GM12878 (cell line): Measurements from ENCODE around the gene TULP4. TPM values are rescaled to one million over a fixed set of nuclear protein-coding genes. Genes with fewer than 3 reads are reported as not detected.

Experiments used
- ATAC-seq: fragments of 200-7000 bp; cut with Tn5 transposase; 3 replicates; pipeline ENCODE4 v1.9.1; 2020; ENCODE audit warnings: mild to moderate bottlenecking, moderate library complexity
- BruUV-seq: library from RNA; stranded (reverse); fragments of 400-500 nt; replicated peaks from 2 replicates; lab custom pipeline; 2021; lab: Mats Ljungman, UMichigan
- CTCF ChIA-PET: fragments of 300-600 bp; sonication (Branson Sonifier 250); formaldehyde crosslinking; extraction: SDS; loops from one replicate; lab custom pipeline; 2021; ENCODE audit warnings: inconsistent platforms; lab: Yijun Ruan, JAX
- POLR2A ChIA-PET: fragments of 350-600 bp; formaldehyde crosslinking; extraction: SDS; loops from one replicate; lab custom pipeline; 2021; ENCODE audit warnings: inconsistent platforms; lab: Charles Lee
- RAD21 ChIA-PET: fragments of 300-600 bp; sonication (Branson Sonifier 250); formaldehyde crosslinking; loops from one replicate; lab custom pipeline; 2023; ENCODE audit warnings: antibody characterized with exemption; ENCODE audit not compliant: unreplicated experiment; lab: Charles Lee
- SMC1A ChIA-PET: fragments of 300-600 bp; sonication (Branson Sonifier 250); formaldehyde crosslinking; loops from one replicate; lab custom pipeline; 2023; ENCODE audit not compliant: unreplicated experiment, uncharacterized antibody; lab: Charles Lee
- DNase-seq: peaks from one replicate; pipeline ENCODE4 v3.0.0-alpha.2; 2011; ENCODE audit warnings: low read depth, low spot score
- FAIRE-seq: peaks from 3 replicates; lab custom pipeline; 2011; peaks lifted over from hg19 to GRCh38; lab: Jason Lieb, UNC
- H2AFZ ChIP-seq: 2 replicates; pipeline ENCODE4 v1.6.0; 2011; ENCODE audit warnings: low read depth, low read length, control low read depth; ENCODE audit not compliant: control insufficient read depth
- H3K27ac ChIP-seq: 2 replicates; pipeline ENCODE4 v1.5.1; 2011; ENCODE audit warnings: control low read depth; ENCODE audit not compliant: control insufficient read depth, insufficient read depth
- H3K27me3 ChIP-seq, 2 experiments: replicated peaks in 1 of 2; 2 replicates each; pipeline versions ENCODE4 v1.6.0 to v1.6.1; 2011; ENCODE audit warnings: low read length in 1 of 2; ENCODE audit not compliant: control insufficient read depth in 2 of 2, insufficient read depth in 2 of 2
- H3K36me3 ChIP-seq, 2 experiments: 2 replicates each; pipeline ENCODE4 v1.5.1; 2011; ENCODE audit warnings: low read length in 1 of 2; ENCODE audit not compliant: control insufficient read depth in 2 of 2, insufficient read depth in 2 of 2
- H3K4me1 ChIP-seq: 2 replicates; pipeline ENCODE4 v1.6.1; 2011; ENCODE audit warnings: mild to moderate bottlenecking, low read length, moderate library complexity, mixed read lengths; ENCODE audit not compliant: control insufficient read depth, insufficient read depth
- H3K4me2 ChIP-seq: 2 replicates; pipeline ENCODE4 v1.6.0; 2011; ENCODE audit warnings: control low read depth; ENCODE audit not compliant: control insufficient read depth, insufficient read depth
- H3K4me3 ChIP-seq: fragments of 200-600 bp; sonication (generic); 2 replicates; pipeline ENCODE4 v1.5.1; 2016
- H3K79me2 ChIP-seq: 2 replicates; pipeline ENCODE4 v1.6.0; 2011; ENCODE audit warnings: low read length; ENCODE audit not compliant: control insufficient read depth, insufficient read depth
- H3K9ac ChIP-seq: 2 replicates; pipeline ENCODE4 v1.8.0; 2011; ENCODE audit warnings: low read length, control low read depth, mixed read lengths; ENCODE audit not compliant: control insufficient read depth, insufficient read depth
- H3K9me3 ChIP-seq: replicated peaks from 3 replicates; pipeline ENCODE4 v1.5.1; 2011; ENCODE audit warnings: mild to moderate bottlenecking, low read length; ENCODE audit not compliant: control insufficient read depth, insufficient read depth
- H4K20me1 ChIP-seq: 2 replicates; pipeline ENCODE4 v1.6.0; 2011; ENCODE audit not compliant: control insufficient read depth, insufficient read depth
- ATF7 ChIP-seq: fragments of 450-650 bp; IDR thresholded peaks from 2 replicates; pipeline ENCODE4 v1.6.1; 2016; ENCODE audit warnings: low read depth, mild to moderate bottlenecking
- BCL3 ChIP-seq: IDR thresholded peaks from 2 replicates; pipeline ENCODE4 v1.6.1; 2011; ENCODE audit warnings: borderline replicate concordance, low read depth, mild to moderate bottlenecking, moderate library complexity, low read length; ENCODE audit not compliant: insufficient read depth, poor library complexity, severe bottlenecking
- BMI1 ChIP-seq: fragments of 450-650 bp; IDR thresholded peaks from 2 replicates; pipeline ENCODE4 v1.6.1; 2016; ENCODE audit warnings: mild to moderate bottlenecking, moderate library complexity, borderline replicate concordance
- ESRRA ChIP-seq: IDR thresholded peaks from 2 replicates; pipeline ENCODE4 v1.6.1; 2012; ENCODE audit warnings: mild to moderate bottlenecking, low read length, improper control_type of control experiment
- FOXM1 ChIP-seq: IDR thresholded peaks from 2 replicates; pipeline ENCODE4 v1.6.1; 2012; ENCODE audit warnings: low read depth, mild to moderate bottlenecking, inconsistent platforms, low read length, moderate library complexity
- GATAD2B ChIP-seq: fragments of 450-650 bp; conservative IDR thresholded peaks from 2 replicates; pipeline ENCODE4 v1.6.1; 2017; ENCODE audit warnings: low read depth, mild to moderate bottlenecking, moderate library complexity
- JUND ChIP-seq: IDR thresholded peaks from 2 replicates; pipeline ENCODE4 v1.6.1; 2012; ENCODE audit warnings: low read depth, mild to moderate bottlenecking, low read length, improper control_type of control experiment, moderate library complexity
- MEF2B ChIP-seq: fragments of 450-650 bp; IDR thresholded peaks from 2 replicates; pipeline ENCODE4 v1.6.1; 2018; ENCODE audit warnings: mild to moderate bottlenecking, moderate library complexity; ENCODE audit not compliant: partially characterized antibody, poor library complexity, severe bottlenecking
- MLLT1 ChIP-seq: fragments of 450-650 bp; IDR thresholded peaks from 2 replicates; pipeline ENCODE4 v1.6.1; 2016; ENCODE audit warnings: mild to moderate bottlenecking
- MYB ChIP-seq: fragments of 150-350 bp; IDR thresholded peaks from 2 replicates; pipeline ENCODE4 v1.6.1; 2014; ENCODE audit warnings: mild to moderate bottlenecking, low read depth, low read length, borderline replicate concordance
- NBN ChIP-seq: fragments of 450-650 bp; IDR thresholded peaks from 2 replicates; pipeline ENCODE4 v1.6.1; 2016
- NR2C1 ChIP-seq: fragments of 450-650 bp; IDR thresholded peaks from 2 replicates; pipeline ENCODE4 v1.6.1; 2017; ENCODE audit warnings: antibody characterized with exemption, mild to moderate bottlenecking, moderate library complexity
- PAX5 ChIP-seq: IDR thresholded peaks from 2 replicates; pipeline ENCODE4 v1.6.1; 2011; ENCODE audit warnings: low read depth, low read length, borderline replicate concordance
- RCOR1 ChIP-seq: conservative IDR thresholded peaks from 2 replicates; pipeline ENCODE4 v1.6.1; 2012; ENCODE audit warnings: low read depth, low read length, improper control_type of control experiment
- SMAD1 ChIP-seq: fragments of 450-650 bp; IDR thresholded peaks from 2 replicates; pipeline ENCODE4 v1.6.1; 2018; ENCODE audit warnings: mild to moderate bottlenecking, low read depth; ENCODE audit not compliant: partially characterized antibody
- SMARCA5 ChIP-seq: fragments of 450-650 bp; IDR thresholded peaks from 2 replicates; pipeline ENCODE4 v1.6.1; 2017; ENCODE audit warnings: mild to moderate bottlenecking
- SUZ12 ChIP-seq: fragments of 200-600 bp; sonication (generic); IDR thresholded peaks from one replicate; pipeline ENCODE4 v1.6.1; 2018; ENCODE audit warnings: antibody characterized with exemption, mild to moderate bottlenecking; ENCODE audit not compliant: unreplicated experiment
- ZNF687 ChIP-seq: fragments of 450-650 bp; IDR thresholded peaks from 2 replicates; pipeline ENCODE4 v1.6.1; 2017; ENCODE audit warnings: mild to moderate bottlenecking, moderate library complexity
- in situ Hi-C: fragments of 300-500 bp; cut with MboI; formaldehyde crosslinking; loops from 9 replicates; pipeline ENCODE4 v1.14.3; 2018; ENCODE audit warnings: mixed read lengths
- intact Hi-C: fragments of 100-400 bp; cut with micrococcal nuclease; formaldehyde crosslinking; loops from one replicate; pipeline ENCODE4 v1.14.2; 2022; ENCODE audit not compliant: unreplicated experiment
- polyA plus RNA-seq, 11 experiments: library from polyadenylated mRNA; depleted of rRNA in 4 of 11; unstranded in 6 of 11; stranded (reverse) in 5 of 11; fragments of >200 nt; fragmentation: Nextera tagmentation in 4 of 11; fragmentation: Illumina TruSeq in 1 of 11; extraction: Ambion mirVana in 4 of 11; extraction: Trizol in 1 of 11; gene quantifications; 1 replicate in 1 of 11; 2 replicates in 10 of 11; pipeline versions ENCODE4 v1.2.1 to v1.2.3, GENCODE V29; 2011 to 2016; ENCODE audit warnings: inconsistent platforms in 2 of 11, missing spikeins in 2 of 11, low read depth in 1 of 11
- total RNA-seq, 4 experiments: library from RNA; depleted of rRNA in 3 of 4; stranded (reverse); fragments of >200 nt in 3 of 4; fragmentation: Illumina TruSeq in 1 of 4; extraction: Trizol in 1 of 4; gene quantifications; 2 replicates each; pipeline versions ENCODE4 v1.2.1 to v1.2.3, GENCODE V29; 2013 to 2021

The TULP4 gene
- total and polyA plus RNA-seq, 10 of the 15 experiments (the other 5 are each of a cell fraction or from before 2014, with no cell fraction given), result 0.73 to 31.8 (median 14.0) TPM

- no peaks in the 10 kb centered on the region for H3K9me3 ChIP-seq
- intact Hi-C loops (no loop called here), in situ Hi-C loops (no loop called here)
- POLR2A ChIA-PET, result interaction anchor here (0.6 to 1.2 kb wide), 5 partner anchors 28 to 205 kb away, joined by 3 to 8 read pairs (median 4); partner anchors contain the start of gene DYNLT1
- no peak overlapping the region for H3K4me3 ChIP-seq
- RAD21 ChIA-PET, result interaction anchor here (0.7 to 2.2 kb wide), 13 partner anchors 35 to 218 kb away, joined by 3 to 17 read pairs (median 5); no protein-coding TSS in a partner anchor
- no TSS peak for BruUV-seq
- no peak overlapping the region for H2AFZ ChIP-seq
- DNase-seq, result peak; percentile 72
- H3K79me2 ChIP-seq, result no peaks in the 10 kb centered on the region
- CTCF ChIA-PET, result interaction anchor here (0.9 to 1.7 kb wide), 6 partner anchors 33 to 218 kb away, joined by 3 to 8 read pairs (median 4); no protein-coding TSS in a partner anchor
- peak; percentile 72 for FAIRE-seq
- peaks cover 0 to 6% of the 10 kb centered on the region in 2 experiments; a peak in 3 of 4 replicates for H3K36me3 ChIP-seq
- H3K4me1 ChIP-seq, result peaks cover 5% of the 10 kb centered on the region
- H4K20me1 ChIP-seq, result no peaks in the 10 kb centered on the region
- SMC1A ChIA-PET, result interaction anchor here (0.6 to 2.3 kb wide), 20 partner anchors 9 to 279 kb away, joined by 3 to 16 read pairs (median 4); no protein-coding TSS in a partner anchor
- H3K27me3 ChIP-seq, result no peaks in the 10 kb centered on the region
- H3K9ac ChIP-seq, result no peak overlapping the region
- peak overlapping the region; percentile 55; the same call in 1 of the 2 replicates for H3K4me2 ChIP-seq
- H3K27ac ChIP-seq, result no peak overlapping the region
- peak; percentile 99 for ATAC-seq
- TF ChIP-seq NBN (peak; percentile 95), NR2C1 (no peak), ATF7 (peak; percentile 59), SMARCA5 (peak; percentile 66; the same call in 1 of the 2 replicates), BMI1 (peak; percentile 60; the same call in 1 of the 2 replicates), MEF2B (peak; percentile 65), RCOR1 (peak; percentile 92; the same call in 1 of the 2 replicates), PAX5 (peak; percentile 64; the same call in 1 of the 2 replicates), BCL3 (no peak), GATAD2B (0 out of 2 replicates have a peak, but pooled peaks have one; percentile 31), FOXM1 (0 out of 2 replicates have a peak, but pooled peaks have one; percentile 32), MLLT1 (peak; percentile 3; the same call in 1 of the 2 replicates), JUND (no peak), MYB (no peak), ZNF687 (0 out of 2 replicates have a peak, but pooled peaks have one; percentile 28), ESRRA (no peak), SUZ12 (no peak), SMAD1 (no peak)
Observed at GRCh38 chr6:158439255-158439654, 127.0 kb downstream of the TULP4 start.
